Coronary artery (tissue), 2 donors: Measurements from ENCODE around the gene DIAPH1.
A peak's percentile ranks its signal among the peaks of the same experiment; 100 is the strongest.

Source experiments
- DNase-seq: peaks from one replicate; pipeline ENCODE4 v3.0.0-alpha.2; 2017; ENCODE audit warnings: low spot score
- H3K27ac ChIP-seq, 2 donors: fragments of 200-600 bp; sonication (generic); one replicate each; pipeline ENCODE4 v1.5.1; 2016 to 2019
- H3K4me3 ChIP-seq: fragments of 200-600 bp; sonication (generic); 2 replicates; pipeline ENCODE4 v1.5.1; 2016; ENCODE audit warnings: mild to moderate bottlenecking, moderate library complexity
- TF ChIP-seq, protein P1 (sequence below): fragments of 200-600 bp; sonication (generic); IDR thresholded peaks from one replicate; pipeline ENCODE4 v1.5.1; 2019; ENCODE audit warnings: antibody characterized with exemption

The DIAPH1 gene

DNA sequence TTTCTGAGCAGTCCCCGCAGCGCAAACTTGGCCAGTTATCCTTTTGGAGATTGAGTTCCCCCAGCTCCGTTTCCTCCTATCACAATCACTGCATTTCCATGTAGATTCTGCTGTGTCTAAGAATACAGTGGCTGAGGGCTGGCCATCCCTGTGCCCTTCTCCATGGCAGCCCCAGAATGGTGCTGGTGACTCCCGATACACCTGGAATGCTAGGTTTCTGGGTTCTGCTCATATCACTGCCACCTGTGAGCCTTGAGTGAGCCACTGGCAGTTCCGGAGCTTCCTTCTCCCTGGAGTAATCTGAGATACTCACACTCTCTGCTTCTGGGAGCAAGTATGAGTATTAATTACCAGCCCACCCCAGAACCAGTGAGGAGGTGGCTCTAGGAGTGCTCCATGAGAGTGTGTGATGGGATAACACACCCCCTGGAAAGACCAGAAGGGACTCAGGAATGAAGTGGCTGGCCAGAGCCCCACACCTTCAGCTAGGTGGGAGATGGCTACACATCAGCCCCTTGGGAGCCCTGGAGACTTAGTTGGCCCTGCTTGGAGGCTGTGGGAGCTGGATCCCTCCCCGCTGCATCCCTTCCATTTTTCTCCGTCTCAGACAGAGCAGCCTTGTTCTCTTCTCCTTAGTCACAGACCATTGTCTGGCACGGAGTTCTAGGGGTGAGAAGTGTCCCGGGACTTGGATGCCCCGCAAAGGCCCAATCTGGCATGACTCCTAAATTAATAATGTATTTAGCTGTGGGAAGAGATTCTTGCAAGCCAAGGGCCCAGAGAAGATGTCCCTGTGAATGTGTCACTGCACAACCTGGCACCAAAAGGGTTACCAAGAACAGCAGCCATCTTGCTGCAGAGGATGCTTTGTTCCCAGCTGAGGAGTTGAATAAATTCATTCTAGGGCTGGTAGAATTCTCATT is 125.0 kb downstream of the DIAPH1 start:
- peak; percentile 73 for DNase-seq
- TF ChIP-seq, protein P1, sequence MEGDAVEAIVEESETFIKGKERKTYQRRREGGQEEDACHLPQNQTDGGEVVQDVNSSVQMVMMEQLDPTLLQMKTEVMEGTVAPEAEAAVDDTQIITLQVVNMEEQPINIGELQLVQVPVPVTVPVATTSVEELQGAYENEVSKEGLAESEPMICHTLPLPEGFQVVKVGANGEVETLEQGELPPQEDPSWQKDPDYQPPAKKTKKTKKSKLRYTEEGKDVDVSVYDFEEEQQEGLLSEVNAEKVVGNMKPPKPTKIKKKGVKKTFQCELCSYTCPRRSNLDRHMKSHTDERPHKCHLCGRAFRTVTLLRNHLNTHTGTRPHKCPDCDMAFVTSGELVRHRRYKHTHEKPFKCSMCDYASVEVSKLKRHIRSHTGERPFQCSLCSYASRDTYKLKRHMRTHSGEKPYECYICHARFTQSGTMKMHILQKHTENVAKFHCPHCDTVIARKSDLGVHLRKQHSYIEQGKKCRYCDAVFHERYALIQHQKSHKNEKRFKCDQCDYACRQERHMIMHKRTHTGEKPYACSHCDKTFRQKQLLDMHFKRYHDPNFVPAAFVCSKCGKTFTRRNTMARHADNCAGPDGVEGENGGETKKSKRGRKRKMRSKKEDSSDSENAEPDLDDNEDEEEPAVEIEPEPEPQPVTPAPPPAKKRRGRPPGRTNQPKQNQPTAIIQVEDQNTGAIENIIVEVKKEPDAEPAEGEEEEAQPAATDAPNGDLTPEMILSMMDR = no peak
- peak overlapping the region in 1 of 2 donors; percentile 60 for H3K27ac ChIP-seq
- peak overlapping the region; percentile 19 for H3K4me3 ChIP-seq

DNA sequence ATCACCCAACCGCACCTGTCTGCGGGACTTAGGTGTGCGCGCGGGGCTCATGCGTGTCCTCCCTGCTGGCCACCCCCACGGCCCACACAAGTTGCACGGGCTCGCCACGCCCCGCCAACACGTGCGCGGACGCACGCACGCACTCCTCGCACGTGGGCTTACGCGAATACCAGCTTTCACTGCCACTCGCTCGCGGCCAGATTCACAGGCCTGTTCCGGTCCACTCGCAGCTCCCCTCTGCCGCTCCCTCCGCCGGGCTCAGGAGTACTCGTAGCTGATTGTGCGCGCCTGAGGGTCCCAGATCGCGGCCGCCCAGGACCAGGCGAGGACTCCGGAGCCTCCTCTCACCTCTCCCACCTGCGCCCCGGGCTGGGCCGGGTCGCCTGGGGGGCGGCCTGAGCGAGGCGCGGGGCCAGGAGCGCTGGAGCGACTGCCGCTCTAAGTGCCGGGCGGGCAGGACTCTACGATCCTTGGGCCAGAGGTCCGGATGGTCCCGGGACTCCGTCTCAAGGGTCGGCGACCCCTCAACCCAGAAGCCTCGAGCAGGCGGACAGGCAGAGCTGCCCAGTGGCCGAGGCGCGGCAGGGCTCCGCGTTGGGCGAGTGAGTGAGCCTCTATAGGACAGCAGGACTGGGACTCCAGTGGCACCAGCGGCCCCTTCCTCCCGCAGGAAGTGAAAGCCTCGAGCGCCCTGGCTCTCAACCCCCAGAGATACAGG is 126.5 kb downstream of the DIAPH1 start:
- DNase-seq = peak; percentile 72
- TF ChIP-seq, protein P1 = no peak
- Histone ChIP-seq H3K27ac (no peak overlapping the region), H3K4me3 (peak overlapping the region; percentile 25)

DNA sequence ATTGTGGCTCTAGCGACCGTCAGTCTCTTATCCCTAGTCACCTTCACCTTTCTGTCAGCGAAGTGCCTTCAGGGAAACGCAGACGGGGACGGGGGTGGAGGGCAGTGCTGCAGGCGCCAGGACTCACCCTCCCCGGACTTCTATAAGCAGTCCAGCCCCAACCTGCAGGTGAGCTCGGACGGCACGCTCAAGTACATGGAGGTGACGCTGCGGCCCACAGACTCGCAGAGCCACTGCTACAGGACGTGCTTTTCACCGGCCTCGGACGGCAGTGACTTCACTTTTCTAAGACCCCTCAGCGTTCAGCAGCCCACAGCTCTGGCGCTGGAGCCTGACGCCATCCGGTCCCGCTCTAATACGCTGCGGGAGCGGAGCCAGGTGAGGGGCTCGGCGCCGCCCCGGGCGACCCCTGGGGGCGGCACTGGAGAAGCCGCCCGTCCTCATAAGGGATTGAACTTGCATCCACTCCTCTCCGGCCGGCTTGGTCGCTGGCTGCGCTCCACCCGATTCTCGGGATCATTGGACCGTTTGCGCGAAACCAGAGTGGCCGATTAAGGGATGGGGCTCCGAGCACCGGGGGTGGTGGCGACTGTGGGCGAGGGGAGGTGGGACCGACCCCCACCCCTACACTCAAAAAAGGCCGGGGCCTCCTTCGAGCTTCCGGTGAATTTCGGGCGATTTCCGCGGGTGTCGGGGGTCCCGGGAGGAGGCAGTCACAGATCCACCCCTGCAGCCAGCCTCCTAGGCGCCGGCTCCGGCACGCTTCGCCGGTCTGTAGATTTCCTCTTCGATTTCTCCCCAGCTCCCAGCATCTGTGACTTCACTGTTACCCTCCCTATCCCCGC is 127.3 kb downstream of the DIAPH1 start:
- peak; percentile 60 for DNase-seq
- no peak overlapping the region for H3K27ac ChIP-seq
- peak overlapping the region; percentile 25 for H3K4me3 ChIP-seq
- TF ChIP-seq, protein P1 = no peak

DNA sequence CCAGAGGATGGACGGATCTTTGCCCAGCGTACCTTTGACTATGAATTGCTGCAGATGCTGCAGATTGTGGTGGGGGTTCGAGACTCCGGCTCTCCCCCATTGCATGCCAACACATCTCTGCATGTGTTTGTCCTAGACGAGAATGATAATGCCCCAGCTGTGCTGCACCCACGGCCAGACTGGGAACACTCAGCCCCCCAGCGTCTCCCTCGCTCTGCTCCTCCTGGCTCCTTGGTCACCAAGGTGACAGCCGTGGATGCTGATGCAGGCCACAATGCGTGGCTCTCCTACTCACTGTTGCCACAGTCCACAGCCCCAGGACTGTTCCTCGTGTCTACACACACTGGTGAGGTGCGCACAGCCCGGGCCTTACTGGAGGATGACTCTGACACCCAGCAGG is 128.0 kb downstream of the DIAPH1 start:
- no peak overlapping the region for H3K4me3 ChIP-seq
- peak; percentile 65 for DNase-seq
- no peak overlapping the region for H3K27ac ChIP-seq
- TF ChIP-seq, protein P1 = no peak

DNA sequence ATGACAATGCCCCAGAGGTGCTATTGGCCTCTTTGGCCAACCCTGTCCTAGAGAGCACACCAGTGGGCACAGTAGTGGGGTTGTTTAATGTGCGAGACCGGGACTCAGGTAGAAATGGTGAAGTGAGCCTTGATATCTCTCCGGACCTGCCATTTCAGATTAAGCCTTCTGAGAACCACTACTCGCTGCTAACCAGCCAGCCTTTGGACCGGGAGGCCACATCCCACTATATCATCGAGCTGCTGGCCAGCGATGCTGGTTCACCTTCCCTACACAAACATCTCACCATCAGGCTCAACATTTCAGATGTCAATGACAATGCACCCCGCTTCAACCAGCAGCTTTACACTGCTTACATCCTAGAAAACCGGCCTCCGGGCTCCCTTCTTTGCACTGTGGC is 128.5 kb downstream of the DIAPH1 start:
- peak; percentile 47 for DNase-seq
- Histone ChIP-seq H3K27ac (no peak overlapping the region), H3K4me3 (no peak overlapping the region)
- TF ChIP-seq, protein P1 = no peak

DNA sequence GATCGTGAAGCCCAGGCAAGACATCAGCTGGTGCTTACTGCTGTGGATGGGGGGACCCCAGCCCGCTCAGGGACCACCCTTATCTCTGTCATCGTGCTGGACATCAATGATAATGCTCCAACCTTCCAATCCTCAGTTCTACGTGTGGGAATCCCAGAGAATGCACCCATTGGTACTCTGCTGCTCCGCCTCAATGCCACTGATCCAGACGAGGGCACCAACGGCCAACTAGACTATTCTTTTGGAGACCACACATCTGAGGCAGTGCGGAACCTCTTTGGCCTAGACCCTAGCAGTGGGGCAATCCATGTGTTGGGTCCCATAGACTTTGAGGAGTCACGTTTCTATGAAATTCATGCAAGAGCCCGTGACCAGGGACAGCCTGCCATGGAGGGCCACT is 129.0 kb downstream of the DIAPH1 start:
- TF ChIP-seq, protein P1 = no peak
- no peak overlapping the region for H3K4me3 ChIP-seq
- peak overlapping the region in 1 of 2 donors; percentile 17 for H3K27ac ChIP-seq
- DNase-seq = peak; percentile 43
